Choroid plexus epithelial cell (primary cell): ENCODE results near the gene EFNA5.
"Not testable (repeated sequence)": the region's sequence is repeated elsewhere in the genome, so short reads cannot be mapped to it uniquely, and the experiment has no call there.

Source experiments
- DNase-seq: peaks from one replicate; pipeline ENCODE4 v3.0.0-alpha.2; 2010; ENCODE audit warnings: low read depth
- H3K4me3 ChIP-seq: 2 replicates; pipeline ENCODE4 v1.5.1; 2011; ENCODE audit warnings: low read depth, mild to moderate bottlenecking, control low read depth, low read length, moderate library complexity
- CTCF ChIP-seq: conservative IDR thresholded peaks from 2 replicates; pipeline ENCODE4 v1.5.1; 2011; ENCODE audit warnings: low read depth, mild to moderate bottlenecking, control low read depth, inconsistent platforms, low read length, moderate library complexity

The EFNA5 gene

GRCh38 chr5:107442452-107442851, 228.3 kb downstream of the EFNA5 start:
- DNase-seq: no peak
- no peak for TF ChIP-seq CTCF

GRCh38 chr5:107439832-107440231, 230.9 kb downstream of the EFNA5 start:
- DNase-seq: no peak
- H3K4me3 ChIP-seq: no peak overlapping the region

More at GRCh38 chr5:107442452-107442851, 228.3 kb downstream of the EFNA5 start:
- H3K4me3 ChIP-seq: no peak overlapping the region

GRCh38 chr5:107437986-107438510, 232.7 kb downstream of the EFNA5 start:
- TF ChIP-seq CTCF: no peak

More at GRCh38 chr5:107439832-107440231, 230.9 kb downstream of the EFNA5 start:
- TF ChIP-seq CTCF: no peak

GRCh38 chr5:107437154-107437553, 233.6 kb downstream of the EFNA5 start:
- no peak for DNase-seq
- TF ChIP-seq CTCF: no peak
- no peak overlapping the region for H3K4me3 ChIP-seq

More at GRCh38 chr5:107437986-107438510, 232.7 kb downstream of the EFNA5 start:
- H3K4me3 ChIP-seq: no peak overlapping the region
- no peak for DNase-seq

- DNase-seq: no peak
- no peak overlapping the region for H3K4me3 ChIP-seq
- TF ChIP-seq CTCF: no peak
Measured at GRCh38 chr5:107436201-107436600, 234.5 kb downstream of the EFNA5 start.

GRCh38 chr5:107435061-107435460, 235.7 kb downstream of the EFNA5 start:
- TF ChIP-seq CTCF: no peak
- no peak overlapping the region for H3K4me3 ChIP-seq
- DNase-seq: no peak

GRCh38 chr5:107433646-107434045, 237.1 kb downstream of the EFNA5 start:
- not testable (repeated sequence) for H3K4me3 ChIP-seq, DNase-seq
